HepG2 (cell line): Measurements from ENCODE around the gene SEC14L2. TPM values are rescaled to one million over a fixed set of nuclear protein-coding genes. Genes with fewer than 3 reads are reported as not detected.

Experiments
- ATF5 ChIP-seq: sonication (generic); formaldehyde crosslinking; IDR thresholded peaks from 2 replicates; pipeline ENCODE4 v1.4.0; 2020; ENCODE audit warnings: mild to moderate bottlenecking, low read depth, missing genetic modification reagents
- CEBPB ChIP-seq: IDR thresholded peaks from 2 replicates; pipeline ENCODE4 v1.6.1; 2011; ENCODE audit warnings: low read depth, low read length, improper control_type of control experiment, borderline replicate concordance
- DBP ChIP-seq: sonication (generic); formaldehyde crosslinking; IDR thresholded peaks from 2 replicates; pipeline ENCODE4 v1.4.0; 2020; ENCODE audit warnings: missing genetic modification reagents; ENCODE audit errors: not compliant biosample characterization
- ERF ChIP-seq: IDR thresholded peaks from 2 replicates; pipeline ENCODE4 v1.6.1; 2018; ENCODE audit warnings: missing biosample characterization, missing genetic modification reagents
- FLYWCH1 ChIP-seq: sonication (generic); formaldehyde crosslinking; IDR thresholded peaks from 2 replicates; pipeline ENCODE4 v1.8.1; 2023; ENCODE audit warnings: mild to moderate bottlenecking, missing genetic modification reagents
- GATAD2A ChIP-seq: IDR thresholded peaks from 2 replicates; pipeline ENCODE4 v1.6.1; 2016
- IKZF5 ChIP-seq: IDR thresholded peaks from 2 replicates; pipeline ENCODE4 v1.6.1; 2018; ENCODE audit warnings: missing genetic modification reagents, mild to moderate bottlenecking, missing compliant biosample characterization
- KDM2A ChIP-seq: sonication (generic); formaldehyde crosslinking; IDR thresholded peaks from 2 replicates; pipeline ENCODE4 v1.4.0; 2020; ENCODE audit warnings: low read depth, missing genetic modification reagents, borderline replicate concordance
- MAZ ChIP-seq, 2 experiments: sonication (generic) in 1 of 2; formaldehyde crosslinking in 1 of 2; IDR thresholded peaks; 2 replicates each; pipeline versions ENCODE4 v1.5.0 to v1.6.1; 2012 to 2020; ENCODE audit warnings: low read depth in 2 of 2, mild to moderate bottlenecking in 2 of 2, borderline replicate concordance in 1 of 2, improper control_type of control experiment in 1 of 2, low read length in 1 of 2, missing genetic modification reagents in 1 of 2, moderate library complexity in 1 of 2
- NONO ChIP-seq, 2 experiments: fragments of 450-650 bp in 1 of 2; sonication (generic) in 1 of 2; formaldehyde crosslinking in 1 of 2; IDR thresholded peaks in 1 of 2; conservative IDR thresholded peaks in 1 of 2; 2 replicates each; pipeline versions ENCODE4 v1.6.1 to v1.8.0; 2017 to 2022; ENCODE audit warnings: mild to moderate bottlenecking in 1 of 2, missing genetic modification reagents in 1 of 2, moderate library complexity in 1 of 2
- PREB ChIP-seq: sonication (generic); formaldehyde crosslinking; IDR thresholded peaks from 2 replicates; pipeline ENCODE4 v1.4.0; 2020; ENCODE audit warnings: missing genetic modification reagents
- SOX13 ChIP-seq, 3 experiments: fragments of 450-650 bp in 1 of 3; sonication (generic) in 1 of 3; formaldehyde crosslinking in 1 of 3; IDR thresholded peaks in 2 of 3; conservative IDR thresholded peaks in 1 of 3; 2 replicates each; pipeline versions ENCODE4 v1.5.0 to v1.6.1; 2016 to 2020; ENCODE audit warnings: antibody characterized with exemption in 1 of 3, mild to moderate bottlenecking in 1 of 3, missing compliant biosample characterization in 1 of 3, missing genetic modification reagents in 1 of 3, moderate library complexity in 1 of 3
- SPEN ChIP-seq: sonication (generic); formaldehyde crosslinking; IDR thresholded peaks from 2 replicates; pipeline ENCODE4 v1.5.1; 2020; ENCODE audit warnings: low read depth, mild to moderate bottlenecking, missing genetic modification reagents
- SSRP1 ChIP-seq: IDR thresholded peaks from 2 replicates; pipeline ENCODE4 v1.6.1; 2016; ENCODE audit warnings: control low read depth
- STAT5B ChIP-seq: sonication (generic); formaldehyde crosslinking; IDR thresholded peaks from 2 replicates; pipeline ENCODE4 v1.4.0; 2020; ENCODE audit warnings: missing genetic modification reagents
- TARDBP ChIP-seq: sonication (generic); formaldehyde crosslinking; IDR thresholded peaks from 2 replicates; pipeline ENCODE4 v1.8.0; 2022; ENCODE audit warnings: mild to moderate bottlenecking, missing genetic modification reagents
- TOPORS ChIP-seq: sonication (generic); formaldehyde crosslinking; IDR thresholded peaks from 2 replicates; pipeline ENCODE4 v1.8.0; 2023; ENCODE audit warnings: mild to moderate bottlenecking, missing genetic modification reagents
- YEATS2 ChIP-seq: sonication (generic); formaldehyde crosslinking; IDR thresholded peaks from 2 replicates; pipeline ENCODE4 v1.4.0; 2020; ENCODE audit warnings: missing genetic modification reagents, borderline replicate concordance
- ZBTB7B ChIP-seq: sonication (generic); formaldehyde crosslinking; IDR thresholded peaks from 2 replicates; pipeline ENCODE4 v1.4.0; 2020; ENCODE audit warnings: missing genetic modification reagents
- ZFP62 ChIP-seq: sonication (generic); formaldehyde crosslinking; IDR thresholded peaks from 2 replicates; pipeline ENCODE4 v1.4.0; 2020; ENCODE audit warnings: missing genetic modification reagents
- ZNF362 ChIP-seq: sonication (generic); formaldehyde crosslinking; IDR thresholded peaks from 2 replicates; pipeline ENCODE4 v1.4.0; 2020; ENCODE audit warnings: missing genetic modification reagents, mild to moderate bottlenecking, borderline replicate concordance
- polyA plus RNA-seq, 8 experiments: library from polyadenylated mRNA; depleted of rRNA in 3 of 8; stranded (reverse) in 7 of 8; unstranded in 1 of 8; fragments of >200 nt; fragmentation: Illumina TruSeq in 4 of 8; extraction: Trizol in 4 of 8; gene quantifications; 2 replicates each; pipeline versions ENCODE4 v1.2.1 to v1.2.3, GENCODE V29; 2011 to 2016; ENCODE audit warnings: low read depth in 4 of 8, missing spikeins in 1 of 8, mixed read lengths in 1 of 8; ENCODE audit not compliant: insufficient read depth in 1 of 8
- total RNA-seq, 5 experiments: library from RNA; depleted of rRNA; stranded (reverse); fragments of >200 nt; fragmentation: Illumina TruSeq; extraction: Trizol; gene quantifications; 2 replicates each; pipeline ENCODE4 v1.2.3, GENCODE V29; 2016; ENCODE audit warnings: low read depth in 1 of 5
- TF ChIP-seq, protein P1 (sequence below): sonication (generic); IDR thresholded peaks from 2 replicates; pipeline ENCODE4 v1.6.1; 2016; ENCODE audit warnings: low read depth, borderline replicate concordance

Gene SEC14L2
- total and polyA plus RNA-seq, 2 of the 13 experiments (the other 11 are each of a cell fraction or from before 2014, with no cell fraction given) = 4.1 to 5.1 TPM

DNA sequence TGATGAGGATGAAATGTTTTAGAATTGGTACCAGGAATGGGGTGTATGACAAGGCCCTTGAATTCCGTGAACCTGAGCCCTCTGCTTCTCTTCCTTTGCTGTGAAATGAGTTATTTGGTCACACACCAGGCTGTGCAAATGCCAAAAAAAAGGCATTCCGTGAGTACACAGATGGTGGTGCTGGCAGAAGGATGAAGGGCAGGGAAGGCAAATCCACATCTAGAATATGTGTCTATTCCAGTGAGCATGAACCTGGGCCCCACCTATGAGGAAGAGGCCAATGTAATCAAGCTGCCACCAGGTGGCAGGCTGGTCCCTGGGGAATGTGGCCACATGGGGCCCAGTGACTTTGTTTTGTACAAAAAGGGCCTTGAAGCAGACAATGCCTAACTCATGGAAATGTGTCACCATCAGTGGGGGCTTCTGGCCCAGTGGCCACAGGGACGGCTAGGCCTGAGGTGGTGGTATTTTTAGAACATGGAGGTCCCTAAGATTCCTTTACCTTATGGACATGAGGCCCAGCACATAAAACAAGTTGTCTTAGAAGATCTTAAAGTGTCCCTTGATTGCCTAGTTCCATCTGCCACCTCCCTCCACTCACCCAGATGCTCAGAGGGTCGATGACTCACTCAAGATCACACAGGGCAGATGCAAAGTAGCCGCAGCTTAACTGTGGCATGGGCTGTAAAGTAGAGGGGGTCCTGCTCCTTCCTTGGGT, 5.7 kb upstream of the SEC14L2 start (continued):
- TF ChIP-seq MAZ (IDR thresholded peaks at IDR 0.05; ENCODE audit: borderline replicate concordance, low read depth, low read length) (no peak), MAZ (CRISPR knock-in tag; IDR thresholded peaks at IDR 0.05; ENCODE audit: low read depth) (0 out of 2 replicates have a peak, but pooled peaks have one; percentile 34), NONO (IDR thresholded peaks at IDR 0.05) (no peak), NONO (CRISPR knock-in tag; conservative IDR thresholded peaks at IDR 0.05) (0 out of 2 replicates have a peak, but pooled peaks have one; percentile 31), ZNF362 (CRISPR knock-in tag) (no peak), SPEN (CRISPR knock-in tag) (peak; percentile 42), STAT5B (CRISPR knock-in tag) (no peak), TOPORS (0 out of 2 replicates have a peak, but pooled peaks have one; percentile 24), ERF (0 out of 2 replicates have a peak, but pooled peaks have one; percentile 52), DBP (CRISPR knock-in tag) (no peak), SOX13 (IDR thresholded peaks at IDR 0.05) (no peak), SOX13 (CRISPR knock-in tag; conservative IDR thresholded peaks at IDR 0.05 in 1 of 2, IDR thresholded peaks at IDR 0.05 in 1 of 2) (peak in 1 of 2 experiments; percentile 74; a peak in 1 of 4 replicates), GATAD2A (CRISPR knock-in tag) (peak; percentile 64), ZFP62 (CRISPR knock-in tag) (no peak), ZBTB7B (CRISPR knock-in tag) (0 out of 2 replicates have a peak, but pooled peaks have one; percentile 57), CEBPB (0 out of 2 replicates have a peak, but pooled peaks have one; percentile 5), ATF5 (CRISPR knock-in tag) (no peak), SSRP1 (CRISPR knock-in tag) (peak; percentile 78; the same call in 1 of the 2 replicates), PREB (no peak), YEATS2 (CRISPR knock-in tag) (peak; percentile 46; the same call in 1 of the 2 replicates), TARDBP (CRISPR knock-in tag) (0 out of 2 replicates have a peak, but pooled peaks have one; percentile 37), KDM2A (CRISPR knock-in tag) (peak; percentile 74), FLYWCH1 (no peak), IKZF5 (CRISPR knock-in tag) (0 out of 2 replicates have a peak, but pooled peaks have one; percentile 30)
- TF ChIP-seq, protein P1, sequence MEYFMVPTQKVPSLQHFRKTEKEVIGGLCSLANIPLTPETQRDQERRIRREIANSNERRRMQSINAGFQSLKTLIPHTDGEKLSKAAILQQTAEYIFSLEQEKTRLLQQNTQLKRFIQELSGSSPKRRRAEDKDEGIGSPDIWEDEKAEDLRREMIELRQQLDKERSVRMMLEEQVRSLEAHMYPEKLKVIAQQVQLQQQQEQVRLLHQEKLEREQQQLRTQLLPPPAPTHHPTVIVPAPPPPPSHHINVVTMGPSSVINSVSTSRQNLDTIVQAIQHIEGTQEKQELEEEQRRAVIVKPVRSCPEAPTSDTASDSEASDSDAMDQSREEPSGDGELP = peak; percentile 25; the same call in 1 of the 2 replicates
